ENCODE measurements around the gene TOMM40L.
A peak's percentile ranks its signal among the peaks of the same experiment; 100 is the strongest.

The TOMM40L gene

GRCh38 chr1:161225534-161226319 lies at the start of gene TOMM40L:
TSS of gene TOMM40L (plus strand) at chr1:161226060. CDS start at chr1:161226490, 430 bp downstream.
- ChIA-PET CTCF (interaction anchor here (0.8 to 14.0 kb wide), 39 partner anchors 11 to 227 kb away, joined by 3 to 248 read pairs (median 6); partner anchors contain the start of genes CFAP126, FCER1G, NDUFS2 and NR1I3), POLR2A (interaction anchor here (0.6 to 1.2 kb wide), 10 partner anchors 11 to 460 kb away, joined by 3 to 11 read pairs (median 4); partner anchors contain the start of genes NDUFS2 and PPOX)
- DNase-seq (ENCODE audit: extremely low spot score), result peak; percentile 94
- peak; percentile 58 for TF ChIP-seq CTCF (IDR thresholded peaks at IDR 0.05; ENCODE audit: control extremely low read depth, extremely low read depth, low read depth, missing control alignments)

GRCh38 chr1:161176468-161177111 lies 49.3 kb upstream of the TOMM40L start:
- TF ChIP-seq CTCF (IDR thresholded peaks at IDR 0.05; ENCODE audit: control extremely low read depth, extremely low read depth, low read depth, missing control alignments), result no peak
- POLR2A ChIA-PET, result interaction anchor here (0.6 to 1.0 kb wide), 3 partner anchors 11 to 224 kb away, joined by 4 to 7 read pairs (median 4); partner anchors contain the start of gene PPOX
- DNase-seq (ENCODE audit: extremely low spot score), result no peak
- CTCF ChIA-PET, result interaction anchor here (1.4 to 2.5 kb wide), 3 partner anchors 10 to 206 kb away, joined by 4 to 22 read pairs (median 7); partner anchors contain the start of gene PPOX

GRCh38 chr1:161177112-161177935 lies 48.5 kb upstream of the TOMM40L start, which contains the start of gene B4GALT3:
TSS of gene B4GALT3 (minus strand) at chr1:161177507. CDS start at chr1:161176060, 1,447 bp downstream.
- peak; percentile 7 for TF ChIP-seq CTCF (IDR thresholded peaks at IDR 0.05; ENCODE audit: control extremely low read depth, extremely low read depth, low read depth, missing control alignments)
- POLR2A ChIA-PET, result interaction anchor here (0.6 to 1.0 kb wide), 2 partner anchors 11 to 105 kb away, joined by 4 read pairs; partner anchors contain the start of gene PPOX
- peak; percentile 97 for DNase-seq (ENCODE audit: extremely low spot score)
- CTCF ChIA-PET, result interaction anchor here (1.4 to 2.5 kb wide), 3 partner anchors 11 to 205 kb away, joined by 4 to 22 read pairs (median 7); partner anchors contain the start of gene PPOX

- TF ChIP-seq CTCF (IDR thresholded peaks at IDR 0.05; ENCODE audit: control extremely low read depth, extremely low read depth, low read depth, missing control alignments), result no peak
- POLR2A ChIA-PET, result no interaction called here
- DNase-seq (ENCODE audit: extremely low spot score), result no peak
- CTCF ChIA-PET, result interaction anchor here (2.5 kb wide), 1 partner anchor 11 kb away, joined by 22 read pairs; the partner anchor contains the start of gene PPOX
Observed at GRCh38 chr1:161177936-161178244, 48.0 kb upstream of the TOMM40L start.

- no peak for TF ChIP-seq CTCF (IDR thresholded peaks at IDR 0.05; ENCODE audit: control extremely low read depth, extremely low read depth, low read depth, missing control alignments)
- ChIA-PET POLR2A (no interaction called here), CTCF (interaction anchor here (0.8 to 5.5 kb wide), 4 partner anchors 13 to 202 kb away, joined by 3 to 65 read pairs (median 8); partner anchors contain the start of gene PPOX)
- DNase-seq (ENCODE audit: extremely low spot score), result no peak
Observed at GRCh38 chr1:161179698-161180097, 46.2 kb upstream of the TOMM40L start.
